ENCODE results near the gene OR8B8.
"Not testable (repeated sequence)": the region's sequence is repeated elsewhere in the genome, so short reads cannot be mapped to it uniquely, and the experiment has no call there.

The OR8B8 gene

DNA sequence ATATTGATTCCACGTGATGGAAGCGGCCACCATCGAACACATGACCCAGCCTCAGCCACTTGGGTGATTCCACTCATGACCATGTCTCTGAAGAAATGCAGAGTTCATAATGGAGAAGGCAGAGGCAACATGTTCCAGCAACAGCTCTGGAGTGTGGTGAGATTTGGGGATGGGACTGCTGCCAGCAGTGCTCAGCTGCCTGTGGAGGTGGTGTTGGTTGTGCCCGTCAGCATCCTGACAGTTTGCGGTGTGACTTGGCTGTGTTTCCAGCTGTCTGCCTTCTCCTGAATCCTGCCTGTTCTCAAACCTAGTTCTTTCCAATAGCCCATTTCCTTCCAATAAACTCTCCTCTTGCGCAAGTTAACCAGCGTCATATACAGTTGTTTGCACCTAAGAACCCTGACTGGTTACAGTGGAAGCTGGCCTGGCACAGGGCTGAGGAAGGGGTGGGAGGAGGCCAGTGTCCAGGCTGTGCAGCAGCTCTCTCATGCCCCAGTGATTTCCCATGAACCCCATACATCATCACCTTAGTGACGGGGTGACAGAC is 22.0 kb upstream of the OR8B8 start:
- DNase-seq: no peak

GRCh38 chr11:124465368-124465767 is 19.9 kb upstream of the OR8B8 start:
- no peak for DNase-seq
- TF ChIP-seq CTCF (IDR thresholded peaks at IDR 0.05; ENCODE audit: low read depth, low read length): no peak
- Histone ChIP-seq H3K36me3 (no peaks in the 10 kb centered on the region), H3K4me3 (ENCODE audit: low read depth, low read length) (no peak overlapping the region), H3K4me1 (peaks cover 8% of the 10 kb centered on the region), H3K27me3 (no peaks in the 10 kb centered on the region), H3K9me3 (no peaks in the 10 kb centered on the region)

More for the DNA sequence above, 22.0 kb upstream of the OR8B8 start:
- no peaks in the 10 kb centered on the region for H3K9me3 ChIP-seq
- H3K4me1 ChIP-seq: peaks cover 16% of the 10 kb centered on the region
- H3K4me3 ChIP-seq (ENCODE audit: low read depth, low read length): no peak overlapping the region
- H3K36me3 ChIP-seq: no peaks in the 10 kb centered on the region
- no peak for TF ChIP-seq CTCF (IDR thresholded peaks at IDR 0.05; ENCODE audit: low read depth, low read length)
- no peaks in the 10 kb centered on the region for H3K27me3 ChIP-seq

GRCh38 chr11:124463990-124464389 is 18.5 kb upstream of the OR8B8 start:
- H3K9me3 ChIP-seq: no peaks in the 10 kb centered on the region
- no peaks in the 10 kb centered on the region for H3K4me1 ChIP-seq
- H3K36me3 ChIP-seq: no peaks in the 10 kb centered on the region
- no peak overlapping the region for H3K4me3 ChIP-seq (ENCODE audit: low read depth, low read length)
- DNase-seq: no peak
- no peak for TF ChIP-seq CTCF (IDR thresholded peaks at IDR 0.05; ENCODE audit: low read depth, low read length)
- H3K27me3 ChIP-seq: no peaks in the 10 kb centered on the region

DNA sequence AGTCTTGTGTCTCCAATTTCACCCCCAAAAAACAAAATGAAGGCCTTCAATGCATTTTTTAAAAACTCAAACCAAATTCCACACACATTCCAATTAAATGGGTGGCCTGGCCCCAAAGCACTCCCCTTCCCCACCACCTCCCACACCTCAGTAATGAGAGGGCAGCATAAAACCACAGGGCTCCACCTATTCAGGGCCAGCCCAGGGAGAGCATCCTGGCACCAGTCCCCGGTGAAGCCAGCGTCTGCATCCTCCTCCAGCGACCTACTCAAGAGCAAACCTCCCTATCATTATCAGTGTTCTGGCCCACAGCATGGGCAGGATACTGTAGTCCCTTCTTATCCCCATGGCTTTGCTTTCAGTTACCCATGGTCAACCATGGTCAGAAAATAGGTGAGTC is 17.8 kb upstream of the OR8B8 start:
- Histone ChIP-seq H3K9me3 (no peaks in the 10 kb centered on the region), H3K4me1 (no peaks in the 10 kb centered on the region), H3K36me3 (no peaks in the 10 kb centered on the region), H3K27me3 (no peaks in the 10 kb centered on the region), H3K4me3 (ENCODE audit: low read depth, low read length) (no peak overlapping the region)
- TF ChIP-seq CTCF (IDR thresholded peaks at IDR 0.05; ENCODE audit: low read depth, low read length): no peak
- no peak for DNase-seq

- no peak for TF ChIP-seq CTCF (IDR thresholded peaks at IDR 0.05; ENCODE audit: low read depth, low read length)
- DNase-seq: no peak
- no peaks in the 10 kb centered on the region for H3K9me3 ChIP-seq
- H3K27me3 ChIP-seq: no peaks in the 10 kb centered on the region
- H3K36me3 ChIP-seq: no peaks in the 10 kb centered on the region
- no peak overlapping the region for H3K4me3 ChIP-seq (ENCODE audit: low read depth, low read length)
- H3K4me1 ChIP-seq: no peaks in the 10 kb centered on the region
These were observed 15.0 kb upstream of the OR8B8 start for GRCh38 chr11:124460459-124460858.

- H3K36me3 ChIP-seq: not testable (repeated sequence)
These were observed 13.9 kb upstream of the OR8B8 start for GRCh38 chr11:124459379-124459778.

DNA sequence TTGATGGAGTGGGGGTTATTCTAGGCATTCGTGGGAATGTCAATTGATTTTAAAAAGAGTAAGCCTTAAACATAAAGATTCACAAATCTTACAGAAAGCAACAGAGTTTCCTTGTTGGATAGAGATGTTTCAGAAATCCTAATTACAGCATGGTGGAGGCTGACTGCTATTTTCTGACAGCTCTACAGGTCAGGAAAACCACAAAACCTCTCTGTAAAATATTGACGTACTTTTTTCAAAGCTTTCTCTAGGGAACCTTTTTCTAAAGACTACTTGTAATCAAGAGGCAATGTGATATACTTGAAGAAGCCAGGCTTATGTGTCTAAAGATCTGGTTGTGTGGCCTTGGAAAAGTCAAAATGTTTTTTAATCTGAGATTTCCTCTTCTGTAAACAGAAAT is 9.1 kb upstream of the OR8B8 start:
- no peaks in the 10 kb centered on the region for H3K36me3 ChIP-seq
- no peaks in the 10 kb centered on the region for H3K4me1 ChIP-seq
- H3K27me3 ChIP-seq: no peaks in the 10 kb centered on the region
- no peak for DNase-seq
- H3K9me3 ChIP-seq: no peaks in the 10 kb centered on the region
- H3K4me3 ChIP-seq (ENCODE audit: low read depth, low read length): no peak overlapping the region
- no peak for TF ChIP-seq CTCF (IDR thresholded peaks at IDR 0.05; ENCODE audit: low read depth, low read length)

More at GRCh38 chr11:124459379-124459778, 13.9 kb upstream of the OR8B8 start:
- H3K4me1 ChIP-seq; H3K27me3 ChIP-seq; DNase-seq; H3K4me3 ChIP-seq (ENCODE audit: low read depth, low read length); H3K9me3 ChIP-seq: not testable (repeated sequence)
